ENCODE data around the gene KIF26B. TPM values are rescaled to one million over a fixed set of nuclear protein-coding genes. Genes with fewer than 3 reads are reported as not detected.

The KIF26B gene
- polyA plus RNA-seq, 1 of the 3 experiments (the other 2 are of a cell fraction), result 2.6 TPM

GRCh38 chr1:245110406-245110805 is 44.4 kb upstream of the KIF26B start:
- no peak overlapping the region for H2AFZ ChIP-seq (ENCODE audit: low read depth)
- no peaks in the 10 kb centered on the region for H3K27me3 ChIP-seq (ENCODE audit: insufficient read depth)
- no peaks in the 10 kb centered on the region for H3F3A ChIP-seq (replicated peaks; ENCODE audit: insufficient read depth)
- POLR2A ChIA-PET, result no interaction called here
- H3K9me3 ChIP-seq, result no peaks in the 10 kb centered on the region
- no peaks in the 10 kb centered on the region for H4K20me1 ChIP-seq (ENCODE audit: insufficient read depth)
- no peak for TF ChIP-seq CTCF (IDR thresholded peaks at IDR 0.05)
- no peak for TF ChIP-seq FOSL2 (IDR thresholded peaks at IDR 0.05; ENCODE audit: borderline replicate concordance, low read depth)
- TF ChIP-seq, protein P1, sequence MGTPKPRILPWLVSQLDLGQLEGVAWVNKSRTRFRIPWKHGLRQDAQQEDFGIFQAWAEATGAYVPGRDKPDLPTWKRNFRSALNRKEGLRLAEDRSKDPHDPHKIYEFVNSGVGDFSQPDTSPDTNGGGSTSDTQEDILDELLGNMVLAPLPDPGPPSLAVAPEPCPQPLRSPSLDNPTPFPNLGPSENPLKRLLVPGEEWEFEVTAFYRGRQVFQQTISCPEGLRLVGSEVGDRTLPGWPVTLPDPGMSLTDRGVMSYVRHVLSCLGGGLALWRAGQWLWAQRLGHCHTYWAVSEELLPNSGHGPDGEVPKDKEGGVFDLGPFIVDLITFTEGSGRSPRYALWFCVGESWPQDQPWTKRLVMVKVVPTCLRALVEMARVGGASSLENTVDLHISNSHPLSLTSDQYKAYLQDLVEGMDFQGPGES (IDR thresholded peaks at IDR 0.05; ENCODE audit: low read depth, low read length), result no peak
- no peak overlapping the region for H3K27ac ChIP-seq (ENCODE audit: low read depth in 2 of 2, low read length in 1 of 2)
- H3K4me2 ChIP-seq, result no peak overlapping the region
- H3K9me2 ChIP-seq, result no peaks in the 10 kb centered on the region
- no peaks in the 10 kb centered on the region for H3K79me2 ChIP-seq (ENCODE audit: insufficient read depth)
- H3K36me3 ChIP-seq (replicated peaks in 1 of 2; ENCODE audit: control insufficient read depth in 1 of 2, insufficient read depth in 2 of 2, low read length in 1 of 2), result no peaks in the 10 kb centered on the region
- CTCF ChIA-PET, result no interaction called here
- no peak for DNase-seq
- no peaks in the 10 kb centered on the region for H3K4me1 ChIP-seq (ENCODE audit: control insufficient read depth in 1 of 2, insufficient read depth in 2 of 2, low read depth in 1 of 2, low read length in 1 of 2)
- H3K4me3 ChIP-seq (ENCODE audit: low read depth in 2 of 2, low read length in 1 of 2), result no peak overlapping the region
- H3K9ac ChIP-seq, result no peak overlapping the region
- 97% methylated on average over 2 of the region's 2 CpGs for WGBS (ENCODE audit: low lambda C conversion rate)

DNA sequence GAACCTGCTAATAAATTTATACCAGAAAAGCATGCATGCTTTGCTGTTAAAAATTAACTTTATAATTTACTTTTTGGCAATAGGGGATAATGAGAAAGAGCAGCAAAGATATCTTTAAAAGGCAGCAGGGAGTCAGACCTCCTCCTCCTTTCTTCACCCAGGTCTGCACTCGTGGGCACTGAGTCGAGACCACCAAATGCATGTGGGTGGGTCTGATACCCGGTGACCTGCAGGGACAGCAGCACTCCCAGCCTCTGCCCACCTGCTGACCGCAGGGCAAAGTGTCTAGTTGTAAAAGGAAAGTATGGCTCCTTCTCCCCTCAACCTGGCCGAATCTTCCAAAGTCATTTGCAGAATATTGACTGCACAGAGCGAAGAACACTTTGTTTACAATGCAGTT is 43.7 kb upstream of the KIF26B start:
- 79% methylated on average over 5 of the region's 6 CpGs for WGBS (ENCODE audit: low lambda C conversion rate)
- Histone ChIP-seq H3K79me2 (ENCODE audit: insufficient read depth) (no peaks in the 10 kb centered on the region), H2AFZ (ENCODE audit: low read depth) (no peak overlapping the region), H3K27me3 (ENCODE audit: insufficient read depth) (no peaks in the 10 kb centered on the region), H3K9me2 (no peaks in the 10 kb centered on the region), H3K4me3 (ENCODE audit: low read depth in 2 of 2, low read length in 1 of 2) (no peak overlapping the region), H3K4me1 (ENCODE audit: control insufficient read depth in 1 of 2, insufficient read depth in 2 of 2, low read depth in 1 of 2, low read length in 1 of 2) (no peaks in the 10 kb centered on the region), H4K20me1 (ENCODE audit: insufficient read depth) (no peaks in the 10 kb centered on the region), H3K9me3 (no peaks in the 10 kb centered on the region), H3K27ac (ENCODE audit: low read depth in 2 of 2, low read length in 1 of 2) (no peak overlapping the region), H3K9ac (no peak overlapping the region), H3K36me3 (replicated peaks in 1 of 2; ENCODE audit: control insufficient read depth in 1 of 2, insufficient read depth in 2 of 2, low read length in 1 of 2) (no peaks in the 10 kb centered on the region), H3K4me2 (no peak overlapping the region), H3F3A (replicated peaks; ENCODE audit: insufficient read depth) (no peaks in the 10 kb centered on the region)
- DNase-seq, result no peak
- POLR2A ChIA-PET, result no interaction called here
- TF ChIP-seq FOXM1 (IDR thresholded peaks at IDR 0.05; ENCODE audit: low read depth) (no peak), EP300 (IDR thresholded peaks at IDR 0.05; ENCODE audit: borderline replicate concordance in 1 of 2, low read depth in 1 of 2, low read length in 1 of 2) (no peak)
- CTCF ChIA-PET, result interaction anchor here (0.5 to 1.0 kb wide), 2 partner anchors 45 to 381 kb away, joined by 3 to 4 read pairs; no protein-coding TSS in a partner anchor

- H3K4me3 ChIP-seq (ENCODE audit: low read depth in 2 of 2, low read length in 1 of 2), result no peak overlapping the region
- WGBS (ENCODE audit: low lambda C conversion rate), result 93% methylated on average over 9 of the region's 9 CpGs
- no peaks in the 10 kb centered on the region for H3K9me3 ChIP-seq
- H3F3A ChIP-seq (replicated peaks; ENCODE audit: insufficient read depth), result no peaks in the 10 kb centered on the region
- H3K9me2 ChIP-seq, result no peaks in the 10 kb centered on the region
- ChIA-PET CTCF (interaction anchor here (1.2 kb wide), 1 partner anchor 1337 kb away, joined by 3 read pairs; no protein-coding TSS in a partner anchor), POLR2A (interaction anchor here (0.7 kb wide), 1 partner anchor 249 kb away, joined by 3 read pairs; the partner anchor contains the start of gene HNRNPU)
- H4K20me1 ChIP-seq (ENCODE audit: insufficient read depth), result no peaks in the 10 kb centered on the region
- H3K4me2 ChIP-seq, result no peak overlapping the region
- H3K27me3 ChIP-seq (ENCODE audit: insufficient read depth), result no peaks in the 10 kb centered on the region
- H3K27ac ChIP-seq (ENCODE audit: low read depth in 2 of 2, low read length in 1 of 2), result no peak overlapping the region
- no peak overlapping the region for H3K9ac ChIP-seq
- no peak for DNase-seq
- H3K4me1 ChIP-seq (ENCODE audit: control insufficient read depth in 1 of 2, insufficient read depth in 2 of 2, low read depth in 1 of 2, low read length in 1 of 2), result no peaks in the 10 kb centered on the region
- no peak overlapping the region for H2AFZ ChIP-seq (ENCODE audit: low read depth)
- H3K36me3 ChIP-seq (replicated peaks in 1 of 2; ENCODE audit: control insufficient read depth in 1 of 2, insufficient read depth in 2 of 2, low read length in 1 of 2), result no peaks in the 10 kb centered on the region
- TF ChIP-seq YY1 (IDR thresholded peaks at IDR 0.05; ENCODE audit: low read depth) (no peak), CTCF (IDR thresholded peaks at IDR 0.05) (no peak), GABPA (IDR thresholded peaks at IDR 0.05; ENCODE audit: low read depth) (no peak)
- H3K79me2 ChIP-seq (ENCODE audit: insufficient read depth), result no peaks in the 10 kb centered on the region
Observed at GRCh38 chr1:245113649-245114048, 41.1 kb upstream of the KIF26B start.

Measured in SK-N-SH (cell line).